GM04504 (cell line): ENCODE measurements around the gene TTYH1.
"Not testable (repeated sequence)": the region's sequence is repeated elsewhere in the genome, so short reads cannot be mapped to it uniquely, and the experiment has no call there.

ENCODE experiments used
- DNase-seq: peaks from one replicate; pipeline ENCODE4 v3.0.0-alpha.2; 2012; ENCODE audit warnings: low read depth

The TTYH1 gene

GRCh38 chr19:54446349-54446748 is 31.1 kb downstream of the TTYH1 start:
- not testable (repeated sequence) for DNase-seq

GRCh38 chr19:54448040-54448773 is 32.9 kb downstream of the TTYH1 start:
- peak; percentile 17 for DNase-seq

DNA sequence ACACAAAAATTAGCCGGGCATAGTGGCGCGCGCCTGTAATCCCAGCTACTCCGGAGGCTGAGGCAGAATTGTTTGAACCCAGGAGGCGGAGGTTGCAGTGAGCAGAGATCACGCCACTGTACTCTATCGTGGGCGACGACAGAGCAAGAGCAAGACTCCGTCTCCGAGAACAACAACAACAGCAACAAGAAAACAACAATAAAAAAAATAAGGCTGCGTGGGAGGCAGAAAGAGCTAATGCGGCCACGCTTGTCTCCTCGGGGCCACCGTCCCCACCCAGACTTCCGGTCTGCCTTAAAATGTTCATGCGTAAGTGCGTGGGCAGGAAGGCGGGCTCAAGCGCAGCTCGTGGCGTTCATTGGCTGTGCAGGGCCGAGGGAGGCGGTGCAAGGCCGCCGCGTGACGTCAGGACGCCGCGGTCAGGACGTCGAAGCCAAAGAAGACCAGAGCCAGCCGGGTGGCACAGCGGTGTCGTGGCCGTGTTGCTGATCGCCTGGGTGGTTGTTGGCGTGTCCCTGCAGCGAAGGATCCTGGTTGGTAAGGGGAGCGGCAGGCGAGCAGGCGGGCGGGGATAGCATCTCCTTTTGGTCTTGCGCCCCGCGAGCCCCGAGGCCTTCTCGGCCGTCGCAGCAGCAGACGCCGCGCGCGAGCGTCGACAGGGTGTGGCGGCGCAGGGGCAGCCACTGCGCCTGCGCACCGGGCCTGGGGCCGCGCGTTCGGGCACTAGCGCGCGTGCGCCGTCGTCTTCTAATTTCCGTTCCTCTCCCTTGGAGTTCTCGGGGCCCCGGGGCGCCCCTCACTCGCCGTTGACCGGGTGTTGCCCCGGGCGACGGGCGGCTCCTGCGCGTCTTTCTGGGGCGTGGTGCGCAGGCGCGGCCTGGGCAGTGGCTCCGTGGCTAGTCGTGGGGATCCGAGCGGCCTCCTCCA is 33.8 kb downstream of the TTYH1 start, which contains the start of gene LENG8:
Gene LENG8, plus strand, starts transcription at position 426 of the 927 bp plus-strand sequence. CDS start 2,146 bp downstream, outside the sequence.
- peak; percentile 95 for DNase-seq

- no peak for DNase-seq
These were observed 34.4 kb downstream of the TTYH1 start for GRCh38 chr19:54449701-54450069.

GRCh38 chr19:54451331-54451871 is 36.1 kb downstream of the TTYH1 start:
- no peak for DNase-seq

DNA sequence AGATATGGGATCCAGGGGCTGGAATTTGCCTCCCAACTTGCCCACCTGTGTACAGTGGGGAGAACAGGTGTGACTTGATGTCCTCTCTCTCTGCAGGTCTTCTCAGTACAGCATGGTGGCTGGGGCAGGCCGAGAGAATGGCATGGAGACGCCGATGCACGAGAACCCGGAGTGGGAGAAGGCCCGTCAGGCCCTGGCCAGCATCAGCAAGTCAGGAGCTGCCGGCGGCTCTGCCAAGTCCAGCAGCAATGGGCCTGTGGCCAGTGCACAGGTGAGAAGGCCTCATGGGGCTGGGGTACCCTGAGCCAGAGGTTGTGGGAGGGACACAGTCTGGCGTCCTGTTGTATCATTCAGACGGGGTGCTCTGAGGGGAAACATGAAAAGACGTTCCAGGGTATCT is 36.7 kb downstream of the TTYH1 start:
- no peak for DNase-seq

GRCh38 chr19:54452626-54453025 is 37.4 kb downstream of the TTYH1 start:
- DNase-seq = no peak

DNA sequence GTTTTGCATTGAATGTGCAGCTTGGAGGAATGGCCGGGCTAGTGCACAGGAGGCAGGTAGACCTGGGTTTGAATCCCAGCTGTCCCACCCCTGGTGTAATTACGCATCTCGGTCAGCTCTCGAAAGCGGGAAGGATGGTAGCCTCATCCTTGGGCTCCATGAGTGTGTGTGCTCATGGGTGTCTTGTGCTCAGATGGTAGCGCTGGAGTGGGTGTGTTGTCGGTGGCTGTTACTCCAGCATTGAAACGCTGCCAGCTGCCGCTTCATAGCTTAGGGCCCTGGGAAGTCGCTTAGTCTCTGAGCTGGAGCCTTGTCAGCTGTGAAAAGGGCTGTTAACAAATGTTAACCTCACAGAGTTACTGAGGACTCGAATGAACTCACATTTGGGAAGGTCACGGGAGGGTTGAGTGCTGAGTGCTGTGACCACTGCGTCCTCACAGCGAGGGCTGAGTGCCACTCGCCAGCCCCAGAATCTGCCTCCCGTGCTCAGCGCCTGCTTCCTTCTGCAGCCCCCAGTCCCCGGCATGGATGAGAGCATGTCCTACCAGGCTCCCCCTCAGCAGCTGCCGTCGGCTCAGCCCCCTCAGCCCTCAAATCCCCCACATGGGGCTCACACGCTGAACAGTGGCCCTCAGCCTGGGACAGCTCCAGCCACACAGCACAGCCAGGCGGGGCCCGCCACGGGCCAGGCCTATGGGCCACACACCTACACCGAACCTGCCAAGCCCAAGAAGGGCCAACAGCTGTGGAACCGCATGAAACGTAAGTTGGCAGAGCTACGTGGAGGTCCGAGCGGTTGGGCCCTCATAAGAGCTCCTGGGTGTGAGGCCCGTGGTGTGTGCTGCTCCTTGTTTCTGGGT is 38.9 kb downstream of the TTYH1 start:
- no peak for DNase-seq

DNA sequence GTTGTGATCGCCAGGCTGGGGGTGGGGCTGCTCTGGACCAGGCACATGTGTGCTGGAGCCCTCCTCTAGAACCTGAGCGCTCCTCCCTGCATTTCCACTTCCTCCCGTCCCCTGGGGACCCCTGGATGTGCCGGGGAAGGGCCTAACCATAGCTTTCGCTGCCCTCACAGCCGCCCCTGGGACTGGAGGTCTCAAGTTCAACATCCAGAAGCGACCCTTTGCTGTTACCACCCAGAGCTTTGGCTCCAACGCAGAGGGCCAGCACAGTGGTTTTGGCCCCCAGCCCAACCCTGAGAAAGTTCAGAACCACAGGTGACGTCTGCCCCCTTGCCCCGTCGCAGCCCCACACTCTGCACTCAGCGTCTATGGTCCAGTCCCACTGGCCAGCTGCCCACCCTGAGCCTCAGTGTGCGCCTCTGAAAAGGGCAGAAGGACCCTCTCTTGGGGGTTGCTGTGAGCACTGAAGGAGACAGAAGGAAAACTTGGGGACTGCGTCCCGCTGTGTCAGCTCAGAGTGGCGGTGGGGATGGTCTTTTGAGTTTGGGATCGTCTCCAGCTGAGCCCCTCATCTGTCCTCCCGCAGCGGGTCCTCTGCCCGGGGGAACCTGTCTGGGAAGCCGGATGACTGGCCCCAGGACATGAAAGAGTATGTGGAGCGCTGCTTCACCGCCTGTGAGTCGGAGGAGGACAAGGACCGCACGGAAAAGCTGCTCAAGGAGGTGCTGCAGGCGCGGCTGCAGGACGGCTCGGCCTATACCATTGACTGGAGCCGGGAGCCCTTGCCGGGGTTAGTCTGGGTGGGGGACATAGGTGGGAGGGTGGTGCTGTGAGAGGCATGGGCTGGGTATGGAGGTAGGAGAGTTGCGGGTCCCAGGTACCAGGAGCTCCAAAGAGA is 39.8 kb downstream of the TTYH1 start:
- no peak for DNase-seq

- DNase-seq = no peak
These were observed 40.6 kb downstream of the TTYH1 start for GRCh38 chr19:54455786-54456422.

DNA sequence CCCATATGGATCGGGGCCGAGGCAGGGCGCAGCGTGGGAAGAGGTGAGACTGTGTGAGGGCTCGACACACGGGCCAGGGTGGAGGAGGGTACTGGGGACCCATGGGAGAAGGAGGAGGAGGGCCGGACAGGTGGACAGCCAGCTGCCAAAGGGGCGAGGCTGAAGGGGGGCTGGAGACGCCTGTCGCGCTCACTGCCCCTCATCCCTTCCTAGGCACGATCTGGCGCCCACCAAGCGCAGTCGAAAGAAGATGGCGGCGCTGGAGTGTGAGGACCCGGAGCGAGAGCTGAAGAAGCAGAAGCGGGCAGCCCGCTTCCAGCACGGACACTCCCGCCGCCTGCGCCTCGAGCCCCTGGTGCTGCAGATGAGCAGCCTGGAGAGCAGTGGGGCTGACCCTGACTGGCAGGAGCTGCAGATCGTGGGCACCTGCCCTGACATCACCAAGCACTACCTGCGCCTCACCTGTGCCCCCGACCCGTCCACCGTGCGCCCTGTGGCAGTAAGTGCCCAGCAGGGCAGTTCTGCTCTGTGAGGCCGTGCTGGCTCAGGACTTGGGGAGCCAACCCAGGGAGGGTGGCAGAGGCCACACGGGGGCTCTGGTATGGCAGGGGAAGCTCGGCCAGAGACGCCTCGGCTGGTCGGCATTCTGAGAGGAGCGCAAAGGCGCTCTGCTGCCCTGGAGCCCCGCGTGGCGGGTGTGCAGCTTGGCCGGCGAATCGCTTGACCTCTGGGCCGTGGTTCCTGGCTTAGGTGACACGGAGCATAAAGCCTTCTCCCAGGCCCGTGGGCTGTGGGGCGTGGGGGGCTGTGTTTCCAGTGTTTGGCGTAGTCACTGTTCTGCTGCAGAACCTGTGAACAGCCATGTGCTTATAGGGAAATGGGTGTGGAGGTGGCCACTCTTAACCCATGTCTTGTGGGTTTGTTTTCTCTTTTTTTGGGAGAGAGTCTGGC is 41.4 kb downstream of the TTYH1 start:
- no peak for DNase-seq

DNA sequence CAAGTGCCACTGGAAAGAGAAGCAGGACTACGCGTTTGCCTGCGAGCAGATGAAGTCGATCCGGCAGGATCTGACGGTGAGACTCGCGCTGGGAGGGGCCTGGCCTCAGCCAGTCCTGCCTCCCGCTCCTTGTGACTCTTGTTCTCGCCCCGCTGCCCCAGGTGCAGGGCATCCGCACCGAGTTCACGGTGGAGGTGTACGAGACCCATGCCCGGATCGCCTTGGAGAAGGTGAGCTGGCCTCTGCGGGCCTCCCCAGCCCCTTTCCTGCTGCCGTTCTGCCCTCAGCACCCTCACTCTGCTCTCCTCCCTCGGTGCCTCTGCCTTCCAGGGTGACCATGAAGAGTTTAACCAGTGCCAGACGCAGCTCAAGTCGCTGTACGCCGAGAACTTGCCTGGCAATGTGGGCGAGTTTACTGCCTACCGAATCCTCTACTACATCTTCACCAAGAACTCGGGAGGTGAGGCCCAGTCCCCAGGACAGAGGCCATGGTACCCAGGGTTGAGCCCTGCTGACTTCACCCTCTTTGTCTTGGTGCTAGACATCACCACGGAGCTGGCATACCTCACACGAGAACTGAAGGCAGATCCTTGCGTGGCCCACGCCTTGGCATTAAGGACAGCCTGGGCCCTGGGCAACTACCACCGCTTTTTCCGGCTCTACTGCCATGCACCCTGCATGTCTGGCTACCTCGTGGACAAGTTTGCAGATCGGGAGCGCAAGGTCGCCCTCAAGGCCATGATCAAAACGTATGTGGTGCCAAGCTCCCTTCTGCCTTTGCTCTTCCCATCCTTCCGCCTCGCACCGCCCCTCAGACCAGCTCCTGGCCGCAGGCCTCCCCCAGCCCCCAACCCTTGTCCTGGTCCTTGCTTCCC is 42.7 kb downstream of the TTYH1 start:
- DNase-seq = no peak

GRCh38 chr19:54458648-54459281 is 43.5 kb downstream of the TTYH1 start:
- DNase-seq = no peak

GRCh38 chr19:54459282-54460229 is 44.3 kb downstream of the TTYH1 start:
- no peak for DNase-seq

GRCh38 chr19:54460230-54461005 is 45.2 kb downstream of the TTYH1 start:
- no peak for DNase-seq

GRCh38 chr19:54461210-54461609 is 45.9 kb downstream of the TTYH1 start:
- DNase-seq = no peak
